H1 (cell line): ENCODE measurements around the gene ZSWIM6. TPM values are rescaled to one million over a fixed set of nuclear protein-coding genes. Genes with fewer than 3 reads are reported as not detected.

Source experiments
- CTCF ChIA-PET: fragments of 300-600 bp; sonication (Branson Sonifier 250); formaldehyde crosslinking; loops from one replicate; lab custom pipeline; 2021; ENCODE audit not compliant: partially characterized antibody; lab: Charles Lee
- POLR2A ChIA-PET: fragments of 300-600 bp; sonication (Branson Sonifier 250); formaldehyde crosslinking; loops from one replicate; lab custom pipeline; 2021; ENCODE audit warnings: inconsistent platforms; ENCODE audit not compliant: partially characterized antibody; lab: Charles Lee
- DNase-seq, 2 experiments: peaks; one replicate each; pipeline versions ENCODE4 v3.0.0 to v3.0.0-alpha.2; 2010 to 2022; ENCODE audit warnings: low spot score in 2 of 2, low read depth in 1 of 2, mixed read lengths in 1 of 2
- FAIRE-seq: peaks from 2 replicates; lab custom pipeline; 2011; peaks lifted over from hg19 to GRCh38; lab: Jason Lieb, UNC
- H2AFZ ChIP-seq: 2 replicates; pipeline ENCODE4 v1.8.1; 2012; ENCODE audit warnings: low read length, inconsistent platforms
- H2AK5ac ChIP-seq: 2 replicates; pipeline ENCODE4 v1.6.1; 2013; ENCODE audit warnings: low read depth, low read length
- H2BK120ac ChIP-seq: replicated peaks from 2 replicates; pipeline ENCODE3; 2013; ENCODE audit warnings: low read depth, low read length, inconsistent platforms
- H2BK12ac ChIP-seq: 2 replicates; pipeline ENCODE4 v1.6.1; 2013; ENCODE audit warnings: low read depth, low read length
- H2BK15ac ChIP-seq: 2 replicates; pipeline ENCODE4 v1.6.1; 2013; ENCODE audit warnings: low read length
- H2BK20ac ChIP-seq: 2 replicates; pipeline ENCODE4 v1.6.1; 2013; ENCODE audit warnings: low read length
- H2BK5ac ChIP-seq: 2 replicates; pipeline ENCODE4 v1.6.1; 2013; ENCODE audit warnings: low read depth, low read length
- H3K14ac ChIP-seq: 2 replicates; pipeline ENCODE4 v1.6.1; 2013; ENCODE audit warnings: inconsistent platforms; ENCODE audit not compliant: insufficient read length
- H3K18ac ChIP-seq: 2 replicates; pipeline ENCODE4 v1.6.1; 2013; ENCODE audit warnings: low read length; ENCODE audit errors: extremely low read depth
- H3K23ac ChIP-seq: 2 replicates; pipeline ENCODE4 v1.6.1; 2013; ENCODE audit warnings: inconsistent platforms; ENCODE audit not compliant: insufficient read length
- H3K23me2 ChIP-seq: 2 replicates; pipeline ENCODE4 v1.6.1; 2013; ENCODE audit warnings: low read depth, low read length
- H3K27ac ChIP-seq: 2 replicates; pipeline ENCODE4 v1.6.1; 2011; ENCODE audit warnings: low read depth, low read length, inconsistent platforms
- H3K27me3 ChIP-seq, 4 experiments: replicated peaks in 1 of 4; 1 replicate in 1 of 4; 2 replicates in 3 of 4; pipeline versions ENCODE4 v1.6.1 to v1.8.1; 2011 to 2013; ENCODE audit warnings: low read length in 3 of 4, mild to moderate bottlenecking in 3 of 4, inconsistent platforms in 2 of 4, mixed read lengths in 2 of 4, moderate library complexity in 1 of 4; ENCODE audit not compliant: control insufficient read depth in 3 of 4, insufficient read depth in 3 of 4; ENCODE audit errors: extremely low read depth in 1 of 4
- H3K36me3 ChIP-seq, 4 experiments: 2 replicates each; pipeline versions ENCODE4 v1.6.1 to v1.8.1; 2011 to 2013; ENCODE audit warnings: mild to moderate bottlenecking in 4 of 4, low read length in 3 of 4, moderate library complexity in 2 of 4, control low read depth in 1 of 4, inconsistent platforms in 1 of 4; ENCODE audit not compliant: insufficient read depth in 4 of 4, control insufficient read depth in 2 of 4
- H3K4ac ChIP-seq: replicated peaks from 2 replicates; pipeline ENCODE3; 2013; ENCODE audit warnings: low read length, low read depth, mixed read lengths, inconsistent platforms; ENCODE audit not compliant: insufficient read length
- H3K4me1 ChIP-seq, 4 experiments: replicated peaks in 1 of 4; 1 replicate in 1 of 4; 2 replicates in 3 of 4; pipeline versions ENCODE4 v1.6.1 to v1.8.1; 2011 to 2013; ENCODE audit warnings: low read length in 3 of 4, inconsistent platforms in 2 of 4, mixed read lengths in 1 of 4; ENCODE audit not compliant: insufficient read depth in 4 of 4, control insufficient read depth in 3 of 4
- H3K4me2 ChIP-seq, 2 experiments: 2 replicates each; pipeline versions ENCODE4 v1.6.1 to v1.8.1; 2011 to 2013; ENCODE audit warnings: low read depth in 2 of 2, low read length in 2 of 2, control low read depth in 1 of 2, inconsistent platforms in 1 of 2, mild to moderate bottlenecking in 1 of 2; ENCODE audit not compliant: insufficient read depth in 1 of 2
- H3K4me3 ChIP-seq, 4 experiments: fragments of 200-600, 300-600 bp in 1 of 4; sonication (generic), shearing (Covaris generic), sonication (Bioruptor Twin) in 1 of 4; 2 replicates each; pipeline versions ENCODE4 v1.5.1 to v1.8.1; 2011 to 2016; ENCODE audit warnings: low read length in 4 of 4, low read depth in 3 of 4, control low read depth in 2 of 4, inconsistent platforms in 2 of 4, mild to moderate bottlenecking in 2 of 4, mixed read lengths in 1 of 4, moderate library complexity in 1 of 4; ENCODE audit not compliant: insufficient read depth in 2 of 4; ENCODE audit errors: extremely low read depth in 1 of 4
- H3K56ac ChIP-seq: replicated peaks from 2 replicates; pipeline ENCODE3; 2013; ENCODE audit warnings: low read depth, mild to moderate bottlenecking, mixed read lengths, low read length, inconsistent platforms; ENCODE audit not compliant: insufficient read length
- H3K79me1 ChIP-seq: 2 replicates; pipeline ENCODE4 v1.6.1; 2013; ENCODE audit warnings: low read depth, low read length, control low read depth
- H3K79me2 ChIP-seq, 2 experiments: 2 replicates each; pipeline versions ENCODE4 v1.6.1 to v1.8.1; 2012 to 2013; ENCODE audit warnings: low read length in 2 of 2, mild to moderate bottlenecking in 2 of 2, inconsistent platforms in 1 of 2; ENCODE audit not compliant: insufficient read depth in 2 of 2, control insufficient read depth in 1 of 2
- H3K9ac ChIP-seq, 4 experiments: replicated peaks in 1 of 4; 1 replicate in 1 of 4; 2 replicates in 3 of 4; pipeline versions ENCODE4 v1.6.1 to v1.8.1; 2011 to 2013; ENCODE audit warnings: low read depth in 3 of 4, low read length in 3 of 4, control low read depth in 2 of 4, mild to moderate bottlenecking in 2 of 4, moderate library complexity in 2 of 4, inconsistent platforms in 1 of 4; ENCODE audit errors: extremely low read depth in 1 of 4
- H3K9me3 ChIP-seq, 2 experiments: 2 replicates each; pipeline versions ENCODE4 v1.6.1 to v1.8.1; 2012 to 2013; ENCODE audit warnings: mild to moderate bottlenecking in 2 of 2, moderate library complexity in 2 of 2, control low read depth in 1 of 2, inconsistent platforms in 1 of 2, low read depth in 1 of 2, low read length in 1 of 2, mixed read lengths in 1 of 2; ENCODE audit not compliant: insufficient read depth in 2 of 2
- H4K20me1 ChIP-seq, 2 experiments: replicated peaks in 1 of 2; 2 replicates each; pipeline versions ENCODE3 to v1.8.1; 2011 to 2013; ENCODE audit warnings: inconsistent platforms in 2 of 2, low read length in 2 of 2, mild to moderate bottlenecking in 1 of 2; ENCODE audit not compliant: insufficient read depth in 2 of 2, control insufficient read depth in 1 of 2
- H4K5ac ChIP-seq: 2 replicates; pipeline ENCODE4 v1.6.1; 2013; ENCODE audit warnings: low read length, low read depth, mixed read lengths, inconsistent platforms; ENCODE audit not compliant: insufficient read length
- H4K8ac ChIP-seq: 2 replicates; pipeline ENCODE4 v1.8.0; 2013; ENCODE audit warnings: mild to moderate bottlenecking, moderate library complexity, low read length, inconsistent platforms; ENCODE audit not compliant: insufficient read depth; ENCODE audit errors: extremely low read depth
- H4K91ac ChIP-seq: replicated peaks from 2 replicates; pipeline ENCODE3; 2013; ENCODE audit warnings: low read length, mixed read lengths, inconsistent platforms; ENCODE audit not compliant: insufficient read length
- BRCA1 ChIP-seq: IDR thresholded peaks from 2 replicates; pipeline ENCODE4 v1.6.1; 2012; ENCODE audit warnings: low read depth, low read length, improper control_type of control experiment
- CBX5 ChIP-seq: fragments of 300-800, 300-1000 bp; sonication (generic); IDR thresholded peaks from 2 replicates; pipeline ENCODE4 v1.7.1; 2016; ENCODE audit warnings: antibody characterized with exemption, low read length, low read depth
- WGBS, 2 experiments: shearing (Covaris generic) in 1 of 2; methylation state at CpG; one replicate each; pipeline versions ENCODE4 v1.1.6 to v1.1.7; 2013 to 2015; ENCODE audit warnings: low lambda C conversion rate in 2 of 2, mixed read lengths in 2 of 2, inconsistent platforms in 1 of 2, low coverage in 1 of 2, missing lambda C conversion rate in 1 of 2; ENCODE audit not compliant: insufficient replicate concordance in 2 of 2, insufficient coverage in 1 of 2, insufficient read length in 1 of 2; ENCODE audit errors: extremely low coverage in 1 of 2, missing lambda C conversion rate in 1 of 2; 5-methylcytosine and 5-hydroxymethylcytosine counted together
- polyA plus RNA-seq, 7 experiments: library from polyadenylated mRNA; depleted of rRNA in 3 of 7; stranded (reverse) in 5 of 7; unstranded in 2 of 7; fragments of >200 nt in 5 of 7; fragments of 200-250 nt in 2 of 7; gene quantifications; 1 replicate in 5 of 7; 2 replicates in 1 of 7; 4 replicates in 1 of 7; pipeline versions ENCODE4 v1.2.1 to v1.2.3, GENCODE V29; 2011 to 2013; ENCODE audit warnings: missing spikeins in 2 of 7, mixed read lengths in 2 of 7
- total RNA-seq: library from RNA; stranded (reverse); fragmentation: NEBNext Ultra II Directional; extraction: Animal tissue kit (Norgen Biotek cat#: 25700); gene quantifications from 2 replicates; pipeline ENCODE4 v1.2.1, GENCODE V29; 2021

ZSWIM6 gene
- total and polyA plus RNA-seq, 2 of the 8 experiments (the other 6 are each of a cell fraction or from before 2014, with no cell fraction given): 7.9 to 12.4 TPM

DNA sequence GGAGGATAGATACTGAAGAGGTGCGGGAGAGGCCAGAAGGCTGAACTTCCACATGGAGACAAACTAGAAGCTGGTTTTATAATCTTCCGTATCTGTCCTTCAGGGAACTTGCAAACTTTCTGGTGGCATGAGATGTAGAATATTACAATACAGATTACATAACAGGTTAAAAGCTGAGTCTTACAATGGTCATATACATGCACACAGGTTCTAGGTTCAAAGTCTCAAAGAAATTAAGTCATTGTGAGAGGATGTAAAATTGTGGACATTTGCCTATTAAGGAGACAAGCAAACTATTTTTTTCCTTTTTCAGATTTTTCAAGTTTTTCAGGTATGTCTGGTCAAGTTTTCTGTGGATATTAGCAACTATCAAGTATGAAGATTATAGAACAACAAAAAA lies 10.4 kb upstream of the ZSWIM6 start:
- Histone ChIP-seq H3K18ac (no peak overlapping the region), H2AFZ (no peak overlapping the region)
- CTCF ChIA-PET: interaction anchor here (0.6 to 2.3 kb wide), 8 partner anchors 8 to 362 kb away, joined by 3 to 9 read pairs (median 4); no protein-coding TSS in a partner anchor
- TF ChIP-seq CBX5 (no peak), BRCA1 (no peak)

More for the DNA sequence above, 10.4 kb upstream of the ZSWIM6 start:
- no peak overlapping the region for H3K9ac ChIP-seq
- no peak overlapping the region for H4K91ac ChIP-seq
- no peak overlapping the region for H2BK15ac ChIP-seq
- H3K27me3 ChIP-seq: peaks cover 0 to 3% (median 1%) of the 10 kb centered on the region in 4 experiments; a peak in 1 of 7 replicates
- FAIRE-seq: no peak
- H3K23ac ChIP-seq: no peak overlapping the region
- H3K27ac ChIP-seq: no peak overlapping the region
- H3K9me3 ChIP-seq: no peaks in the 10 kb centered on the region
- no peak overlapping the region for H3K4me3 ChIP-seq
- no peak overlapping the region for H2BK12ac ChIP-seq
- no peaks in the 10 kb centered on the region for H3K36me3 ChIP-seq
- H3K4ac ChIP-seq: no peak overlapping the region
- H2BK5ac ChIP-seq: no peak overlapping the region
- H4K5ac ChIP-seq: no peak overlapping the region
- no peak overlapping the region for H3K14ac ChIP-seq
- H2BK20ac ChIP-seq: no peak overlapping the region
- no peak overlapping the region for H4K8ac ChIP-seq
- H2BK120ac ChIP-seq: no peak overlapping the region
- H3K79me2 ChIP-seq: no peaks in the 10 kb centered on the region
- H3K4me1 ChIP-seq: peaks cover 0 to 6% (median 0%) of the 10 kb centered on the region in 4 experiments; a peak in 1 of 7 replicates
- H3K56ac ChIP-seq: no peak overlapping the region
- no peak overlapping the region for H3K4me2 ChIP-seq
- peaks cover 2% of the 10 kb centered on the region; the same call in 1 of the 2 replicates for H3K23me2 ChIP-seq
- H4K20me1 ChIP-seq: no peaks in the 10 kb centered on the region
- POLR2A ChIA-PET: interaction anchor here (3.8 kb wide), 1 partner anchor 9 kb away, joined by 20 read pairs; the partner anchor contains the start of gene ZSWIM6
- no peak overlapping the region for H2AK5ac ChIP-seq
- no peaks in the 10 kb centered on the region for H3K79me1 ChIP-seq
- no peak for DNase-seq
- WGBS, 2 experiments: 85% methylated on average over 2 of the region's 2 CpGs; no CpG with 5 or more reads in 1 of the 2 experiments
